ENCODE data around the gene CLCNKB. TPM values are rescaled to one million over a fixed set of nuclear protein-coding genes. Genes with fewer than 3 reads are reported as not detected.

The CLCNKB gene
- total RNA-seq, 2 experiments from 2014 or later = not detected

GRCh38 chr1:16073490-16074119 lies 30.0 kb downstream of the CLCNKB start, which contains the start of gene FAM131C:
TSS of gene FAM131C (minus strand) at chr1:16073651. CDS start at chr1:16073442, 209 bp downstream.
- POLR2A ChIA-PET = interaction anchor here (1.0 to 1.3 kb wide), 2 partner anchors 113 to 133 kb away, joined by 3 read pairs; no protein-coding TSS in a partner anchor
- DNase-seq = peak; percentile 49
- no peaks in the 10 kb centered on the region for H3K36me3 Mint-ChIP-seq
- peaks cover 13% of the 10 kb centered on the region for H3K4me1 Mint-ChIP-seq (ENCODE audit: low read depth)
- intact Hi-C loops (cut with micrococcal nuclease) = loop anchor here (10.0 kb wide), 1 partner anchor 291 kb away; the partner anchor contains the start of gene SZRD1
- H3K9me3 Mint-ChIP-seq = no peaks in the 10 kb centered on the region
- CTCF ChIA-PET = interaction anchor here (0.6 to 4.7 kb wide), 18 partner anchors 9 to 434 kb away, joined by 3 to 43 read pairs (median 6); partner anchors contain the start of gene CPLANE2
- peaks cover 9% of the 10 kb centered on the region for H3K27me3 Mint-ChIP-seq
- H3K4me3 Mint-ChIP-seq = peak within 1 kb of the TSS; percentile 65
- H3K27ac Mint-ChIP-seq = no peak within 1 kb of the TSS

- no peak overlapping the region for H3K27ac Mint-ChIP-seq
- POLR2A ChIA-PET = interaction anchor here (1.0 kb wide), 1 partner anchor 112 kb away, joined by 3 read pairs; no protein-coding TSS in a partner anchor
Observed at GRCh38 chr1:16074217-16074616, 30.6 kb downstream of the CLCNKB start.

GRCh38 chr1:16075337-16076030 lies 31.9 kb downstream of the CLCNKB start:
- Mint-ChIP-seq H3K4me1 (ENCODE audit: low read depth) (peaks cover 14% of the 10 kb centered on the region), H3K27me3 (peaks cover 9% of the 10 kb centered on the region), H3K9me3 (no peaks in the 10 kb centered on the region), H3K36me3 (no peaks in the 10 kb centered on the region), H3K4me3 (no peak overlapping the region), H3K27ac (no peak overlapping the region)
- no peak for DNase-seq
- CTCF ChIA-PET = interaction anchor here (0.6 to 4.7 kb wide), 5 partner anchors 10 to 284 kb away, joined by 4 to 43 read pairs (median 4); no protein-coding TSS in a partner anchor
- POLR2A ChIA-PET = no interaction called here
- intact Hi-C loops (cut with micrococcal nuclease) = loop anchor here (10.0 kb wide), 1 partner anchor 289 kb away; the partner anchor contains the start of gene SZRD1

More at GRCh38 chr1:16074217-16074616, 30.6 kb downstream of the CLCNKB start:
- no peak for DNase-seq
- H3K27me3 Mint-ChIP-seq = peaks cover 9% of the 10 kb centered on the region
- no peaks in the 10 kb centered on the region for H3K9me3 Mint-ChIP-seq
- H3K4me3 Mint-ChIP-seq = peak overlapping the region; percentile 65
- H3K36me3 Mint-ChIP-seq = no peaks in the 10 kb centered on the region
- peaks cover 18% of the 10 kb centered on the region for H3K4me1 Mint-ChIP-seq (ENCODE audit: low read depth)
- intact Hi-C loops (cut with micrococcal nuclease) = loop anchor here (10.0 kb wide), 1 partner anchor 291 kb away; the partner anchor contains the start of gene SZRD1
- CTCF ChIA-PET = interaction anchor here (0.7 to 4.7 kb wide), 8 partner anchors 8 to 435 kb away, joined by 3 to 43 read pairs (median 8); no protein-coding TSS in a partner anchor

GRCh38 chr1:16076031-16076864 lies 32.7 kb downstream of the CLCNKB start:
- H3K9me3 Mint-ChIP-seq = no peaks in the 10 kb centered on the region
- no peak overlapping the region for H3K27ac Mint-ChIP-seq
- no peak for DNase-seq
- peaks cover 14% of the 10 kb centered on the region for H3K4me1 Mint-ChIP-seq (ENCODE audit: low read depth)
- no peak overlapping the region for H3K4me3 Mint-ChIP-seq
- intact Hi-C loops (cut with micrococcal nuclease) = loop anchor here (10.0 kb wide), 1 partner anchor 289 kb away; the partner anchor contains the start of gene SZRD1
- H3K27me3 Mint-ChIP-seq = peaks cover 9% of the 10 kb centered on the region
- ChIA-PET POLR2A (no interaction called here), CTCF (interaction anchor here (1.2 to 4.7 kb wide), 3 partner anchors 111 to 284 kb away, joined by 4 to 43 read pairs (median 4); no protein-coding TSS in a partner anchor)
- no peaks in the 10 kb centered on the region for H3K36me3 Mint-ChIP-seq

- no peak overlapping the region for H3K27ac Mint-ChIP-seq
- ChIA-PET POLR2A (no interaction called here), CTCF (interaction anchor here (1.0 to 8.3 kb wide), 4 partner anchors 92 to 167 kb away, joined by 3 to 381 read pairs (median 37); no protein-coding TSS in a partner anchor)
- H3K36me3 Mint-ChIP-seq = no peaks in the 10 kb centered on the region
- H3K27me3 Mint-ChIP-seq = peaks cover 9% of the 10 kb centered on the region
- DNase-seq = no peak
- intact Hi-C loops (cut with micrococcal nuclease) = loop anchor here (10.0 kb wide), 1 partner anchor 288 kb away; the partner anchor contains the start of gene SZRD1
- H3K4me3 Mint-ChIP-seq = no peak overlapping the region
- H3K9me3 Mint-ChIP-seq = no peaks in the 10 kb centered on the region
- H3K4me1 Mint-ChIP-seq (ENCODE audit: low read depth) = peaks cover 14% of the 10 kb centered on the region
Observed at GRCh38 chr1:16076865-16077238, 33.3 kb downstream of the CLCNKB start.

- ChIA-PET CTCF (interaction anchor here (1.0 to 8.3 kb wide), 13 partner anchors 11 to 543 kb away, joined by 3 to 381 read pairs (median 6); no protein-coding TSS in a partner anchor), POLR2A (no interaction called here)
- Mint-ChIP-seq H3K9me3 (no peaks in the 10 kb centered on the region), H3K27ac (no peak overlapping the region), H3K4me3 (no peak overlapping the region), H3K27me3 (peaks cover 9% of the 10 kb centered on the region), H3K4me1 (ENCODE audit: low read depth) (peaks cover 14% of the 10 kb centered on the region), H3K36me3 (no peaks in the 10 kb centered on the region)
- intact Hi-C loops (cut with micrococcal nuclease) = loop anchor here (2.0 to 10.0 kb wide), 2 partner anchors 109 to 287 kb away; partner anchors contain the start of gene SZRD1
- no peak for DNase-seq
Observed at GRCh38 chr1:16077406-16078245, 34.0 kb downstream of the CLCNKB start.

GRCh38 chr1:16078925-16079656 lies 35.5 kb downstream of the CLCNKB start:
- DNase-seq = peak; percentile 84
- Mint-ChIP-seq H3K27me3 (peaks cover 4% of the 10 kb centered on the region), H3K36me3 (no peaks in the 10 kb centered on the region), H3K4me3 (peak overlapping the region; percentile 60), H3K4me1 (ENCODE audit: low read depth) (peaks cover 9% of the 10 kb centered on the region), H3K9me3 (no peaks in the 10 kb centered on the region), H3K27ac (no peak overlapping the region)
- intact Hi-C loops (cut with micrococcal nuclease) = loop anchor here (1.0 to 10.0 kb wide), 3 partner anchors 108 to 286 kb away; partner anchors contain the start of gene SZRD1
- POLR2A ChIA-PET = interaction anchor here (0.9 to 1.2 kb wide), 2 partner anchors 8 to 107 kb away, joined by 3 to 4 read pairs; no protein-coding TSS in a partner anchor
- CTCF ChIA-PET = interaction anchor here (0.5 to 8.3 kb wide), 46 partner anchors 9 to 542 kb away, joined by 3 to 381 read pairs (median 4); partner anchors contain the start of genes ARHGEF19, CPLANE2, HSPB7 and NECAP2

- H3K9me3 Mint-ChIP-seq = no peaks in the 10 kb centered on the region
Observed at GRCh38 chr1:16080422-16081150, 37.0 kb downstream of the CLCNKB start.

GRCh38 chr1:16081636-16082035 lies 38.1 kb downstream of the CLCNKB start:
- intact Hi-C loops (cut with micrococcal nuclease) = loop anchor here (1.0 kb wide), 1 partner anchor 106 kb away; no protein-coding TSS in a partner anchor
- Mint-ChIP-seq H3K27ac (no peak overlapping the region), H3K36me3 (no peaks in the 10 kb centered on the region), H3K9me3 (no peaks in the 10 kb centered on the region), H3K27me3 (no peaks in the 10 kb centered on the region), H3K4me1 (ENCODE audit: low read depth) (peaks cover 6% of the 10 kb centered on the region), H3K4me3 (no peak overlapping the region)
- ChIA-PET POLR2A (no interaction called here), CTCF (interaction anchor here (0.6 to 8.3 kb wide), 24 partner anchors 10 to 290 kb away, joined by 3 to 381 read pairs (median 4); partner anchors contain the start of genes EPHA2 and FAM131C)
- DNase-seq = no peak

More at GRCh38 chr1:16080422-16081150, 37.0 kb downstream of the CLCNKB start:
- Mint-ChIP-seq H3K36me3 (no peaks in the 10 kb centered on the region), H3K27ac (no peak overlapping the region), H3K4me3 (no peak overlapping the region), H3K27me3 (no peaks in the 10 kb centered on the region), H3K4me1 (ENCODE audit: low read depth) (peaks cover 6% of the 10 kb centered on the region)
- CTCF ChIA-PET = interaction anchor here (0.9 to 8.3 kb wide), 5 partner anchors 9 to 265 kb away, joined by 3 to 381 read pairs (median 31); partner anchors contain the start of gene FAM131C
- DNase-seq = no peak
- POLR2A ChIA-PET = interaction anchor here (0.6 kb wide), 1 partner anchor 59 kb away, joined by 3 read pairs; no protein-coding TSS in a partner anchor
- intact Hi-C loops (cut with micrococcal nuclease) = no loop called here

Data from activated CD4-positive, alpha-beta memory T cell treated with anti-CD3 and anti-CD28 coated beads for 36 hours (primary cell).